GM12892 (cell line): Measurements from ENCODE around the gene CNN3.

ENCODE experiments used
- POLR2A ChIP-seq: IDR thresholded peaks from 2 replicates; pipeline ENCODE4 v1.6.1; 2011; ENCODE audit warnings: low read depth, low read length, control low read depth
- POLR2AphosphoS5 ChIP-seq: IDR thresholded peaks from 2 replicates; pipeline ENCODE4 v1.6.1; 2011; ENCODE audit warnings: low read depth, low read length, control low read depth
- TAF1 ChIP-seq: IDR thresholded peaks from 2 replicates; pipeline ENCODE4 v1.6.1; 2011; ENCODE audit warnings: low read depth, mild to moderate bottlenecking, control low read depth, low read length, borderline replicate concordance

DNA sequence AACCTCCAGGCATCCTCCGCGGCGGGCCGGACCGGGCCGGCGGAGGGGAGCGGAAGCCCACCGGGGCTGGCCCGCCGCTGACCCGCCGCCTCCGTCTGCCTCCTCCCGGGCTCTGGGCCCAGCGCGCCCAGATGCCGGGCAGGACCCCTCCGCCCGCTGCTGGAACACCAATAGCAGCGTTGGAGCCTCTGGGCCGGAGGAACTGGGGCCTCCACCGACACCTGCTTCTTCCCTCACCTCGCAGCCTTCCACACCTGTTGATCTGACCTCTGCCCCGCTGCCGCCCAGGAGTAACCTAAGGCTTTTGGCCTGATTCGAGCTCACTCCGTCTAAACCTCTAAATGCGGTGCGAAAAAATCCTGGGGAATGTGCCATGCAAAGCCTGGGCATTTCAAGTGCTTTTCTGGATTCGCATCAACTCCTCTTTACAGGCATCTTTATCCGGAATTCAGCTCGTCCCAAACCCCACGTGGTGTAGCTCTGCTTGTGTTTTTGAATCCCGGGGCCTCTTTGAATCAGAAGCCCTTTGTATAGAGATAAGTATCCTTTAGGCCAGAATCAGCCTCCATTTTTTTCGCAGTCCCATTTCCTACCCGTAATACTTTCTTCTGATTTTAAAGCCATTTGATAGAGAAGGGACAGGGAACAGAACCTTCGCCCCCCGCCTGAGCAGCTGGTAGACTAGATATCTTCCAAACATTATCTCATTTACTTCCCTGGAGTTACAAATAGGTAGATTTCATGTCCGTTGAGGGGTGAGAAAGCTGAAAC lies 680 bp upstream of the CNN3 start:
- TF ChIP-seq POLR2A (no peak), TAF1 (no peak), POLR2AphosphoS5 (no peak)
